CD8-positive, alpha-beta memory T cell (primary cell): ENCODE results near the gene TASOR2. TPM values are rescaled to one million over a fixed set of nuclear protein-coding genes. Genes with fewer than 3 reads are reported as not detected.
A peak's percentile ranks its signal among the peaks of the same experiment; 100 is the strongest.

Source experiments
- CTCF ChIA-PET: fragments of 350-600 bp; sonication (Branson Sonifier 250); formaldehyde crosslinking; loops from one replicate; lab custom pipeline; 2021; ENCODE audit warnings: antibody characterized with exemption; lab: Charles Lee
- POLR2A ChIA-PET: fragments of 350-600 bp; sonication (Branson Sonifier 250); formaldehyde crosslinking; loops from one replicate; lab custom pipeline; 2021; ENCODE audit warnings: antibody characterized with exemption; lab: Charles Lee
- DNase-seq, 5 donors: peaks; one replicate each; pipeline versions ENCODE4 v3.0.0 to v3.0.0-alpha.2; 2020 to 2022; ENCODE audit warnings: mixed read lengths in 1 of 5
- H3K27ac ChIP-seq: one replicate; pipeline ENCODE4 v1.7.0; 2013; ENCODE audit warnings: low read depth, mild to moderate bottlenecking, low read length, moderate library complexity
- H3K27me3 ChIP-seq: 2 replicates; pipeline ENCODE4 v1.7.0; 2013; ENCODE audit warnings: low read length, mild to moderate bottlenecking; ENCODE audit not compliant: insufficient read depth, poor library complexity, severe bottlenecking
- H3K36me3 ChIP-seq: 2 replicates; pipeline ENCODE4 v1.7.0; 2013; ENCODE audit warnings: mild to moderate bottlenecking, low read length, moderate library complexity; ENCODE audit not compliant: insufficient read depth
- H3K4me1 ChIP-seq: 2 replicates; pipeline ENCODE4 v1.7.0; 2013; ENCODE audit warnings: mild to moderate bottlenecking, low read length, moderate library complexity; ENCODE audit not compliant: insufficient read depth
- H3K4me3 ChIP-seq: 2 replicates; pipeline ENCODE4 v1.7.0; 2013; ENCODE audit warnings: mild to moderate bottlenecking, low read length
- H3K9me3 ChIP-seq: 2 replicates; pipeline ENCODE4 v1.7.0; 2013; ENCODE audit warnings: mild to moderate bottlenecking, low read length
- H3K27ac Mint-ChIP-seq, 8 donors: one replicate each; pipeline ENCODE4 v1.8.0; 2020 to 2021; ENCODE audit warnings: mixed read lengths in 8 of 8, mild to moderate bottlenecking in 6 of 8, inconsistent platforms in 3 of 8, moderate library complexity in 3 of 8
- H3K27me3 Mint-ChIP-seq, 2 donors: one replicate each; pipeline ENCODE4 v1.8.0; 2020 to 2021; ENCODE audit warnings: mixed read lengths in 2 of 2, mild to moderate bottlenecking in 1 of 2, moderate library complexity in 1 of 2
- H3K36me3 Mint-ChIP-seq, 3 donors: one replicate each; pipeline ENCODE4 v1.8.0; 2020 to 2021; ENCODE audit warnings: mixed read lengths in 3 of 3, inconsistent platforms in 1 of 3, mild to moderate bottlenecking in 1 of 3
- H3K4me1 Mint-ChIP-seq, 3 donors: one replicate each; pipeline ENCODE4 v1.8.0; 2020 to 2021; ENCODE audit warnings: mixed read lengths in 3 of 3, inconsistent platforms in 1 of 3, mild to moderate bottlenecking in 1 of 3
- H3K4me3 Mint-ChIP-seq, 7 donors: one replicate each; pipeline ENCODE4 v1.8.0; 2020 to 2021; ENCODE audit warnings: mixed read lengths in 7 of 7, mild to moderate bottlenecking in 6 of 7, moderate library complexity in 4 of 7, inconsistent platforms in 2 of 7
- H3K9me3 Mint-ChIP-seq, 5 donors: one replicate each; pipeline ENCODE4 v1.8.0; 2020 to 2022; ENCODE audit warnings: mixed read lengths in 5 of 5, mild to moderate bottlenecking in 3 of 5, moderate library complexity in 2 of 5, inconsistent platforms in 1 of 5
- polyA plus RNA-seq: library from polyadenylated mRNA; unstranded; fragments of 300-500 nt; fragmentation: Illumina TruSeq; gene quantifications from one replicate; pipeline ENCODE4 v1.2.3, GENCODE V29; 2021
- total RNA-seq, 2 experiments: library from RNA; stranded (reverse); gene quantifications; one replicate each; pipeline ENCODE4 v1.2.3, GENCODE V29; 2021

TASOR2 gene
- total and polyA plus RNA-seq, 3 experiments from 2014 or later: 11.6 to 74.2 (median 71.2) TPM

DNA sequence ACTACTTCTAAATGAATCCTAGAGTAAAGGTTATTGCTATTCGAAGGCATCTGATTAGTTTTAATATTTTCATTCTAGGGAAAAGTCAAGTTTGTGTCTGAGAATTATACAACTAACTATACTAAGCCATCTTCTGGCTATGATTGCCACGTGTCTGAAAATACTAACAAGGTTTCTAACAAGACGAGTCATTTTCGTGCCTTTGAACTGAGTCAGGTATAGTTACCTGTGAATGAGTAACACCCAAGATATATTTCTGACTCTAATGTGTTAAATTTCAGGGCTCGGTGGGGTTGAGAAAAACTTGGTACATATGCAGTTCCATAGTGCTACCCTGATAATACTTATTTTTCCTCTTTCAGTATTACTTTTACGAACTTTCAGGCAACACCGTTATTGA, 35.5 kb downstream of the TASOR2 start:
- H3K9me3 Mint-ChIP-seq: no peaks in the 10 kb centered on the region
- ChIA-PET POLR2A (no interaction called here), CTCF (no interaction called here)
- no peak overlapping the region for H3K4me3 Mint-ChIP-seq
- H3K27ac Mint-ChIP-seq: peak overlapping the region in 1 of 8 donors; percentile 29
- H3K36me3 Mint-ChIP-seq: peaks cover 3 to 43% (median 11%) of the 10 kb centered on the region in 3 donors
- H3K4me1 Mint-ChIP-seq: peaks cover 15 to 49% (median 37%) of the 10 kb centered on the region in 3 donors
- H3K4me1 ChIP-seq: no peaks in the 10 kb centered on the region
- no peak for DNase-seq
- H3K27me3 Mint-ChIP-seq: no peaks in the 10 kb centered on the region
- no peaks in the 10 kb centered on the region for H3K27me3 ChIP-seq
- H3K9me3 ChIP-seq: no peaks in the 10 kb centered on the region
- no peak overlapping the region for H3K27ac ChIP-seq
- peaks cover 9% of the 10 kb centered on the region for H3K36me3 ChIP-seq
- H3K4me3 ChIP-seq: no peak overlapping the region

DNA sequence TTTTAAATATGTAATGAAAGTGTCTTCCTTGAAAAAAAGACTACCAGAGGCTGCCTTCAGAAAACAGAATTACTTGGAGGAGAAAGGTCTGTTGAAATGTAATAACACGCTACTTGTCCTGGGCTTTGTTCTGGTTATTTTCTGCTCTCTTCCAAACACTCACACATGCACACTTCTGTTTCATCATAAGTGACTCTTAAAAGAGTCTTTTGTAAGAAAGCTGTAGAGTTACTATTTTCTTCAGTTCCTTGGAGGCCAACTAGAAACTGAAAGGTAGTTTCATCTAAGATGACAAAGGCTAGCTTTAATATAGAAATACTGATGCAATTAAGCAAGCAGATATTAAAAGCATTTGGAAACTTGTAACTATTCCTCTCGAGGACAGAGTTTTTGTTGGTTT, 39.1 kb downstream of the TASOR2 start:
- Histone ChIP-seq H3K4me1 (no peaks in the 10 kb centered on the region), H3K27ac (no peak overlapping the region), H3K27me3 (no peaks in the 10 kb centered on the region), H3K9me3 (no peaks in the 10 kb centered on the region), H3K36me3 (peaks cover 9% of the 10 kb centered on the region), H3K4me3 (no peak overlapping the region)
- Mint-ChIP-seq H3K9me3 (no peaks in the 10 kb centered on the region), H3K27me3 (no peaks in the 10 kb centered on the region), H3K36me3 (peaks cover 3 to 64% (median 18%) of the 10 kb centered on the region in 3 donors), H3K27ac (peak overlapping the region in 3 of 8 donors; percentile 11 to 51 (median 48)), H3K4me1 (peaks cover 5 to 22% (median 21%) of the 10 kb centered on the region in 3 donors), H3K4me3 (no peak overlapping the region)
- ChIA-PET POLR2A (no interaction called here), CTCF (no interaction called here)
- no peak for DNase-seq

DNA sequence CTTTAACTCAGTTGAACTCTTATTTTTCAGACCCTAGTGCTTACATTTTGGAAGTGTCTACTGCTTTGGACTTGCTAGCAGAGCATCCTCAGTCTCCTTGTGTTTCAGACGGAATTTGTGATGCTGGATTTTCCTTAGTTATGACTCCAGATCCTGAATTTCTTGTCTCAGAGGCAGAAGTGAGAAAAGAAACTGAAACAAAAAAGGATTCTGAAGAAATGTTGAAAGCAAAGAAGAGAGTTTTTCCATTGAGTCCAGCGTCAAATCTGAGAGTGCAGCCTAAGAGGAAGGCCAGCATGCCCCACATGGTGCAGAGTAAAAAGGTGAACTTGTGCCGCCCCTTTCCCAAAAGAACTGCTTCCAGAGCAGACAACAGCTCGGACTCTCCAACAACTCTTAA, 46.1 kb downstream of the TASOR2 start:
- Histone ChIP-seq H3K27ac (no peak overlapping the region), H3K27me3 (no peaks in the 10 kb centered on the region), H3K9me3 (no peaks in the 10 kb centered on the region), H3K36me3 (peaks cover 11% of the 10 kb centered on the region), H3K4me3 (no peak overlapping the region), H3K4me1 (no peaks in the 10 kb centered on the region)
- Mint-ChIP-seq H3K36me3 (peaks cover 0 to 82% (median 24%) of the 10 kb centered on the region in 3 donors), H3K27ac (peak overlapping the region in 3 of 8 donors; percentile 3 to 58 (median 47)), H3K9me3 (no peaks in the 10 kb centered on the region), H3K4me3 (no peak overlapping the region), H3K4me1 (peaks cover 15 to 32% (median 31%) of the 10 kb centered on the region in 3 donors), H3K27me3 (no peaks in the 10 kb centered on the region)
- POLR2A ChIA-PET: no interaction called here
- no peak for DNase-seq
- CTCF ChIA-PET: no interaction called here

DNA sequence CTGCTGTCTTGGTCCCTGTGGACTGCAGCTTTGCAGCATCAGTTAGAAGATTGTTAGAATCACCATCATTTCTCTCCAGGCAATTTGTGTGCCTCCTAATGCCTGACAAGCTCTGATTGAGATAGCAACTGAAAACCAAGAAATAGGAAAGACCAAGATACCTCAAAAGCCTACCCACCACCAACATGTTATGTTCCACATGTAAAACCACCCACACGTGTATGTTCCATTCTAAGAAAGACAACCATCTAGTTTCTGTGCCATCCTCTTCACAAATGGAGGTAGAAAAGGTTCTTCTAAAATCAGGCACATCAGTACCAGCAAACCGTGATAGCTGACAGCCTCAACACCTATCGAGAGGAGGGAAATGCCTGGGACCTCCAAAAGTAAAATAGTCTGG, 46.9 kb downstream of the TASOR2 start:
- no peak for DNase-seq
- Histone ChIP-seq H3K4me1 (no peaks in the 10 kb centered on the region), H3K36me3 (peaks cover 11% of the 10 kb centered on the region), H3K9me3 (no peaks in the 10 kb centered on the region), H3K27me3 (no peaks in the 10 kb centered on the region), H3K27ac (no peak overlapping the region), H3K4me3 (no peak overlapping the region)
- peaks cover 0 to 79% (median 22%) of the 10 kb centered on the region in 3 donors for H3K36me3 Mint-ChIP-seq
- ChIA-PET POLR2A (no interaction called here), CTCF (interaction anchor here (1.7 kb wide), 1 partner anchor 11 kb away, joined by 3 read pairs; no protein-coding TSS in a partner anchor)
- H3K27me3 Mint-ChIP-seq: no peaks in the 10 kb centered on the region
- peak overlapping the region in 5 of 8 donors; percentile 15 to 93 (median 72) for H3K27ac Mint-ChIP-seq
- H3K4me3 Mint-ChIP-seq: no peak overlapping the region
- H3K4me1 Mint-ChIP-seq: peaks cover 16 to 34% (median 31%) of the 10 kb centered on the region in 3 donors
- no peaks in the 10 kb centered on the region for H3K9me3 Mint-ChIP-seq

DNA sequence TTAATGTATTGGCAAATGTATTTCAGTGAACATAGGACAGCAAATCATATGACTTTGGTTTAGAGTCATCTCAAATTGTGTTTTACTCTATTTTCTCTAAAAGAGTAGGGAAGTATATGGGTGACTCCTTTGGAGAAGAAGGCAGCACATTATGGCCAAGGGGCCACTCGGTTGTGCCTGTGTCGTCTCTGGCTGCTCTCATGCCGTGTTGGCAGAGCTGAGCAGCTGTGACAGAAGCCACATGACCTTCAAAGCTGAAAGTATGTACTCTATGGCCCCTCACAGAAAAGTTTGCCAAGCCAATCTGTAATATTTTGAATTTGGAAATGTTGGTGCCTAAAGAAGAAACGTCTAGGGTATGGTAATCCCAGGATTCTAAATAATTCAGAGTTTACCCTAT, 47.5 kb downstream of the TASOR2 start:
- ChIA-PET CTCF (interaction anchor here (1.7 kb wide), 1 partner anchor 10 kb away, joined by 3 read pairs; no protein-coding TSS in a partner anchor), POLR2A (no interaction called here)
- no peaks in the 10 kb centered on the region for H3K27me3 ChIP-seq
- peaks cover 18 to 36% (median 33%) of the 10 kb centered on the region in 3 donors for H3K4me1 Mint-ChIP-seq
- no peak overlapping the region for H3K4me3 ChIP-seq
- H3K27ac ChIP-seq: no peak overlapping the region
- no peak overlapping the region for H3K4me3 Mint-ChIP-seq
- H3K36me3 ChIP-seq: peaks cover 11% of the 10 kb centered on the region
- peaks cover 0 to 77% (median 21%) of the 10 kb centered on the region in 3 donors for H3K36me3 Mint-ChIP-seq
- no peaks in the 10 kb centered on the region for H3K4me1 ChIP-seq
- no peaks in the 10 kb centered on the region for H3K9me3 Mint-ChIP-seq
- DNase-seq: no peak
- H3K9me3 ChIP-seq: no peaks in the 10 kb centered on the region
- peak overlapping the region in 5 of 8 donors; percentile 15 to 93 (median 43) for H3K27ac Mint-ChIP-seq
- H3K27me3 Mint-ChIP-seq: no peaks in the 10 kb centered on the region

Other genes with a start within 250 kb of the TASOR2 start
- not detected for gene CALML5, start 185.3 kb upstream of the TASOR2 start, total RNA-seq
- gene CALML5, start 185.3 kb upstream of the TASOR2 start, polyA plus RNA-seq: not detected
- not detected for gene CALML3, start 159.9 kb upstream of the TASOR2 start, total RNA-seq
- gene CALML3, start 159.9 kb upstream of the TASOR2 start, polyA plus RNA-seq: not detected
- gene ASB13, start 18.2 kb upstream of the TASOR2 start, total RNA-seq: 1 to 10 TPM; 6.8 to 7.5 TPM
- gene ASB13, start 18.2 kb upstream of the TASOR2 start, polyA plus RNA-seq: 8.7 TPM
- 100 to 1,000 TPM; 311 to 319 TPM for gene GDI2, start 128.6 kb downstream of the TASOR2 start, total RNA-seq
- 171 TPM for gene GDI2, start 128.6 kb downstream of the TASOR2 start, polyA plus RNA-seq
- gene ANKRD16, start 205.1 kb downstream of the TASOR2 start, total RNA-seq: 1 to 10 TPM; 7.2 to 8.5 TPM
- gene ANKRD16, start 205.1 kb downstream of the TASOR2 start, polyA plus RNA-seq: 3.2 TPM
- 10 to 100 TPM; 58.7 to 59.3 TPM for gene FBH1, start 205.4 kb downstream of the TASOR2 start, total RNA-seq
- gene FBH1, start 205.4 kb downstream of the TASOR2 start, polyA plus RNA-seq: 82.2 TPM